Measurements from ENCODE around the gene CBX3.

GRCh38 chr7:26185844-26186180 is 15.7 kb upstream of the CBX3 start:
- no peak for TF ChIP-seq CTCF (IDR thresholded peaks at IDR 0.05)
- no peak for TF ChIP-seq EZH2 (IDR thresholded peaks at IDR 0.05)
- TF ChIP-seq EZH2phosphoT487 (IDR thresholded peaks at IDR 0.05): no peak

Data from neural progenitor cell (in vitro differentiated cells).